UCSD-AML1 (cell line): ENCODE measurements around the gene PLA2G5.
"Not testable (repeated sequence)": the region's sequence is repeated elsewhere in the genome, so short reads cannot be mapped to it uniquely, and the experiment has no call there.

Experiments
- DNase-seq: peaks from one replicate; lab custom pipeline; 2025; ENCODE audit not compliant: unreplicated experiment; lab: John Stamatoyannopoulos, UW

PLA2G5 gene

GRCh38 chr1:20115479-20115878 lies 45.5 kb downstream of the PLA2G5 start:
- no peak for DNase-seq

- DNase-seq = no peak
Observed at GRCh38 chr1:20115916-20116315, 45.9 kb downstream of the PLA2G5 start.

- DNase-seq = no peak
Observed at GRCh38 chr1:20117236-20117635, 47.2 kb downstream of the PLA2G5 start.

- no peak for DNase-seq
Observed at GRCh38 chr1:20119347-20119746, 49.4 kb downstream of the PLA2G5 start, which contains the start of gene PLA2G2D. TSS of gene PLA2G2D (minus strand) at chr1:20119536. CDS start at chr1:20119498, 38 bp downstream.

GRCh38 chr1:20120796-20121195 lies 50.8 kb downstream of the PLA2G5 start:
- no peak for DNase-seq

GRCh38 chr1:20123722-20124455 lies 53.9 kb downstream of the PLA2G5 start:
- no peak for DNase-seq

GRCh38 chr1:20124456-20125057 lies 54.6 kb downstream of the PLA2G5 start:
- no peak for DNase-seq

GRCh38 chr1:20125100-20125499 lies 55.1 kb downstream of the PLA2G5 start:
- no peak for DNase-seq

- no peak for DNase-seq
Observed at GRCh38 chr1:20126041-20126805, 56.2 kb downstream of the PLA2G5 start.

- no peak for DNase-seq
Observed at GRCh38 chr1:20126806-20127440, 56.9 kb downstream of the PLA2G5 start.

- not testable (repeated sequence) for DNase-seq
Observed at GRCh38 chr1:20130518-20130917, 60.5 kb downstream of the PLA2G5 start.

- DNase-seq = no peak
Observed at GRCh38 chr1:20134995-20135394, 65.0 kb downstream of the PLA2G5 start.

GRCh38 chr1:20136249-20136648 lies 66.3 kb downstream of the PLA2G5 start:
- DNase-seq = no peak

- DNase-seq = no peak
Observed at GRCh38 chr1:20137055-20137454, 67.1 kb downstream of the PLA2G5 start.

GRCh38 chr1:20137604-20138003 lies 67.6 kb downstream of the PLA2G5 start:
- no peak for DNase-seq

- no peak for DNase-seq
Observed at GRCh38 chr1:20138346-20138745, 68.4 kb downstream of the PLA2G5 start.

- no peak for DNase-seq
Observed at GRCh38 chr1:20138961-20139550, 69.1 kb downstream of the PLA2G5 start, which contains the start of gene PLA2G2F. TSS of gene PLA2G2F (plus strand) at chr1:20139323. CDS start at chr1:20139428, 105 bp downstream.

- DNase-seq = no peak
Observed at GRCh38 chr1:20139776-20140612, 70.0 kb downstream of the PLA2G5 start.

- DNase-seq = no peak
Observed at GRCh38 chr1:20141001-20141400, 71.0 kb downstream of the PLA2G5 start.

GRCh38 chr1:20141466-20141865 lies 71.5 kb downstream of the PLA2G5 start:
- DNase-seq = no peak
